ENCODE data around the gene SMAD4. TPM values are rescaled to one million over a fixed set of nuclear protein-coding genes. Genes with fewer than 3 reads are reported as not detected.

Gene SMAD4
- total and polyA plus RNA-seq, 3 experiments from 2014 or later: 62.4 to 84.3 (median 81.9) TPM

- H3K27ac ChIP-seq (ENCODE audit: low read depth, low read length): no peak overlapping the region
- Mint-ChIP-seq H3K27ac (no peak overlapping the region), H3K4me1 (no peaks in the 10 kb centered on the region), H3K27me3 (no peaks in the 10 kb centered on the region), H3K36me3 (peaks cover 0 to 5% (median 1%) of the 10 kb centered on the region in 3 donors), H3K9me3 (no peaks in the 10 kb centered on the region), H3K4me3 (no peak overlapping the region)
- DNase-seq: no peak
- H3K4me1 ChIP-seq (ENCODE audit: insufficient read depth, low read length): no peaks in the 10 kb centered on the region
- no peaks in the 10 kb centered on the region for H3K27me3 ChIP-seq (ENCODE audit: insufficient read depth, low read length, poor library complexity, severe bottlenecking)
- H3K36me3 ChIP-seq (ENCODE audit: insufficient read depth, low read length): no peaks in the 10 kb centered on the region
- CTCF ChIA-PET: no interaction called here
- POLR2A ChIA-PET: no interaction called here
- H3K9me3 ChIP-seq (ENCODE audit: low read length): no peaks in the 10 kb centered on the region
- no peak overlapping the region for H3K4me3 ChIP-seq (ENCODE audit: low read length)
These were observed 18.3 kb upstream of the SMAD4 start for GRCh38 chr18:51011709-51012108.

GRCh38 chr18:51012441-51012840, 17.6 kb upstream of the SMAD4 start:
- DNase-seq: no peak
- peaks cover 0 to 5% (median 4%) of the 10 kb centered on the region in 3 donors for H3K36me3 Mint-ChIP-seq
- H3K27me3 ChIP-seq (ENCODE audit: insufficient read depth, low read length, poor library complexity, severe bottlenecking): no peaks in the 10 kb centered on the region
- H3K4me1 ChIP-seq (ENCODE audit: insufficient read depth, low read length): no peaks in the 10 kb centered on the region
- H3K27me3 Mint-ChIP-seq: no peaks in the 10 kb centered on the region
- H3K4me3 Mint-ChIP-seq: no peak overlapping the region
- no peaks in the 10 kb centered on the region for H3K9me3 Mint-ChIP-seq
- no peaks in the 10 kb centered on the region for H3K36me3 ChIP-seq (ENCODE audit: insufficient read depth, low read length)
- ChIA-PET CTCF (interaction anchor here (0.6 to 1.0 kb wide), 2 partner anchors 28 to 192 kb away, joined by 3 read pairs; no protein-coding TSS in a partner anchor), POLR2A (no interaction called here)
- H3K4me1 Mint-ChIP-seq: no peaks in the 10 kb centered on the region
- H3K27ac Mint-ChIP-seq: no peak overlapping the region
- no peak overlapping the region for H3K27ac ChIP-seq (ENCODE audit: low read depth, low read length)
- no peaks in the 10 kb centered on the region for H3K9me3 ChIP-seq (ENCODE audit: low read length)
- H3K4me3 ChIP-seq (ENCODE audit: low read length): no peak overlapping the region

- no peaks in the 10 kb centered on the region for H3K9me3 ChIP-seq (ENCODE audit: low read length)
- H3K27me3 ChIP-seq (ENCODE audit: insufficient read depth, low read length, poor library complexity, severe bottlenecking): no peaks in the 10 kb centered on the region
- H3K4me3 Mint-ChIP-seq: no peak overlapping the region
- ChIA-PET CTCF (no interaction called here), POLR2A (no interaction called here)
- no peak overlapping the region for H3K27ac ChIP-seq (ENCODE audit: low read depth, low read length)
- no peak overlapping the region for H3K27ac Mint-ChIP-seq
- H3K4me3 ChIP-seq (ENCODE audit: low read length): no peak overlapping the region
- no peaks in the 10 kb centered on the region for H3K4me1 ChIP-seq (ENCODE audit: insufficient read depth, low read length)
- H3K4me1 Mint-ChIP-seq: no peaks in the 10 kb centered on the region
- DNase-seq: no peak
- H3K36me3 ChIP-seq (ENCODE audit: insufficient read depth, low read length): no peaks in the 10 kb centered on the region
- peaks cover 0 to 6% (median 5%) of the 10 kb centered on the region in 3 donors for H3K36me3 Mint-ChIP-seq
- H3K27me3 Mint-ChIP-seq: no peaks in the 10 kb centered on the region
- H3K9me3 Mint-ChIP-seq: no peaks in the 10 kb centered on the region
These were observed 16.8 kb upstream of the SMAD4 start for GRCh38 chr18:51013259-51013658.

- Histone ChIP-seq H3K4me3 (ENCODE audit: low read length) (no peak overlapping the region), H3K9me3 (ENCODE audit: low read length) (no peaks in the 10 kb centered on the region), H3K27ac (ENCODE audit: low read depth, low read length) (no peak overlapping the region), H3K27me3 (ENCODE audit: insufficient read depth, low read length, poor library complexity, severe bottlenecking) (no peaks in the 10 kb centered on the region), H3K4me1 (ENCODE audit: insufficient read depth, low read length) (no peaks in the 10 kb centered on the region), H3K36me3 (ENCODE audit: insufficient read depth, low read length) (no peaks in the 10 kb centered on the region)
- no peaks in the 10 kb centered on the region for H3K27me3 Mint-ChIP-seq
- H3K36me3 Mint-ChIP-seq: peaks cover 0 to 12% (median 9%) of the 10 kb centered on the region in 3 donors
- ChIA-PET CTCF (no interaction called here), POLR2A (no interaction called here)
- H3K4me3 Mint-ChIP-seq: no peak overlapping the region
- DNase-seq: no peak
- H3K9me3 Mint-ChIP-seq: no peaks in the 10 kb centered on the region
- no peaks in the 10 kb centered on the region for H3K4me1 Mint-ChIP-seq
- peak overlapping the region in 5 of 8 donors; percentile 5 to 92 (median 42) for H3K27ac Mint-ChIP-seq
These were observed 12.7 kb upstream of the SMAD4 start for GRCh38 chr18:51017140-51017879.

GRCh38 chr18:51020536-51020935, 9.5 kb upstream of the SMAD4 start:
- no peak overlapping the region for H3K27ac Mint-ChIP-seq
- Histone ChIP-seq H3K4me1 (ENCODE audit: insufficient read depth, low read length) (peaks cover 1% of the 10 kb centered on the region), H3K4me3 (ENCODE audit: low read length) (no peak overlapping the region), H3K27ac (ENCODE audit: low read depth, low read length) (no peak overlapping the region), H3K27me3 (ENCODE audit: insufficient read depth, low read length, poor library complexity, severe bottlenecking) (no peaks in the 10 kb centered on the region), H3K9me3 (ENCODE audit: low read length) (no peaks in the 10 kb centered on the region), H3K36me3 (ENCODE audit: insufficient read depth, low read length) (no peaks in the 10 kb centered on the region)
- peaks cover 5 to 17% (median 9%) of the 10 kb centered on the region in 3 donors for H3K36me3 Mint-ChIP-seq
- peaks cover 5 to 6% (median 5%) of the 10 kb centered on the region in 3 donors for H3K4me1 Mint-ChIP-seq
- CTCF ChIA-PET: no interaction called here
- no peaks in the 10 kb centered on the region for H3K27me3 Mint-ChIP-seq
- H3K4me3 Mint-ChIP-seq: no peak overlapping the region
- no peak for DNase-seq
- no peaks in the 10 kb centered on the region for H3K9me3 Mint-ChIP-seq
- POLR2A ChIA-PET: no interaction called here

GRCh38 chr18:51021226-51021965, 8.6 kb upstream of the SMAD4 start:
- Histone ChIP-seq H3K4me1 (ENCODE audit: insufficient read depth, low read length) (peaks cover 10% of the 10 kb centered on the region), H3K4me3 (ENCODE audit: low read length) (no peak overlapping the region), H3K9me3 (ENCODE audit: low read length) (no peaks in the 10 kb centered on the region), H3K36me3 (ENCODE audit: insufficient read depth, low read length) (no peaks in the 10 kb centered on the region), H3K27ac (ENCODE audit: low read depth, low read length) (no peak overlapping the region), H3K27me3 (ENCODE audit: insufficient read depth, low read length, poor library complexity, severe bottlenecking) (no peaks in the 10 kb centered on the region)
- ChIA-PET POLR2A (no interaction called here), CTCF (no interaction called here)
- no peaks in the 10 kb centered on the region for H3K27me3 Mint-ChIP-seq
- peaks cover 5 to 6% (median 5%) of the 10 kb centered on the region in 3 donors for H3K4me1 Mint-ChIP-seq
- H3K36me3 Mint-ChIP-seq: peaks cover 5 to 17% (median 6%) of the 10 kb centered on the region in 3 donors
- H3K27ac Mint-ChIP-seq: peak overlapping the region in 1 of 8 donors; percentile 31
- DNase-seq: no peak
- H3K9me3 Mint-ChIP-seq: no peaks in the 10 kb centered on the region
- no peak overlapping the region for H3K4me3 Mint-ChIP-seq

- H3K9me3 Mint-ChIP-seq: no peaks in the 10 kb centered on the region
- Histone ChIP-seq H3K36me3 (ENCODE audit: insufficient read depth, low read length) (no peaks in the 10 kb centered on the region), H3K27me3 (ENCODE audit: insufficient read depth, low read length, poor library complexity, severe bottlenecking) (no peaks in the 10 kb centered on the region), H3K9me3 (ENCODE audit: low read length) (no peaks in the 10 kb centered on the region), H3K27ac (ENCODE audit: low read depth, low read length) (no peak overlapping the region), H3K4me1 (ENCODE audit: insufficient read depth, low read length) (peaks cover 24% of the 10 kb centered on the region), H3K4me3 (ENCODE audit: low read length) (no peak overlapping the region)
- CTCF ChIA-PET: no interaction called here
- H3K4me1 Mint-ChIP-seq: peaks cover 5 to 33% (median 30%) of the 10 kb centered on the region in 3 donors
- H3K27me3 Mint-ChIP-seq: peaks cover 0 to 4% of the 10 kb centered on the region in 2 donors
- H3K36me3 Mint-ChIP-seq: peaks cover 3 to 15% (median 5%) of the 10 kb centered on the region in 3 donors
- POLR2A ChIA-PET: no interaction called here
- H3K4me3 Mint-ChIP-seq: no peak overlapping the region
- DNase-seq: no peak
- no peak overlapping the region for H3K27ac Mint-ChIP-seq
These were observed 4.5 kb upstream of the SMAD4 start for GRCh38 chr18:51025512-51025911.

- Histone ChIP-seq H3K4me3 (ENCODE audit: low read length) (no peak overlapping the region), H3K9me3 (ENCODE audit: low read length) (no peaks in the 10 kb centered on the region), H3K36me3 (ENCODE audit: insufficient read depth, low read length) (no peaks in the 10 kb centered on the region), H3K27ac (ENCODE audit: low read depth, low read length) (no peak overlapping the region), H3K4me1 (ENCODE audit: insufficient read depth, low read length) (peaks cover 43% of the 10 kb centered on the region), H3K27me3 (ENCODE audit: insufficient read depth, low read length, poor library complexity, severe bottlenecking) (no peaks in the 10 kb centered on the region)
- no peaks in the 10 kb centered on the region for H3K9me3 Mint-ChIP-seq
- DNase-seq: no peak
- peak overlapping the region; percentile 1 to 100 (median 99) for H3K27ac Mint-ChIP-seq
- ChIA-PET POLR2A (interaction anchor here (4.0 kb wide), 1 partner anchor 61 kb away, joined by 44 read pairs; the partner anchor contains the start of gene ELAC1), CTCF (no interaction called here)
- peaks cover 3 to 30% (median 5%) of the 10 kb centered on the region in 3 donors for H3K36me3 Mint-ChIP-seq
- H3K27me3 Mint-ChIP-seq: peaks cover 0 to 4% of the 10 kb centered on the region in 2 donors
- H3K4me1 Mint-ChIP-seq: peaks cover 29 to 58% (median 51%) of the 10 kb centered on the region in 3 donors
- H3K4me3 Mint-ChIP-seq: peak overlapping the region; percentile 94 to 98 (median 97)
These were observed 1.7 kb upstream of the SMAD4 start for GRCh38 chr18:51028201-51028805.

Measured in CD8-positive, alpha-beta memory T cell (primary cell).